Loucy (cell line): ENCODE data around the gene NCOR2.
A peak's percentile ranks its signal among the peaks of the same experiment; 100 is the strongest.

Experiments used
- H2AFZ ChIP-seq: fragments of 200-600 bp; sonication (generic); 2 replicates; pipeline ENCODE4 v1.6.0; 2016; ENCODE audit warnings: antibody characterized with exemption, mild to moderate bottlenecking, low read length, moderate library complexity
- H3F3A ChIP-seq: fragments of 200-600 bp; 2 replicates; pipeline ENCODE4 v1.6.0; 2016; ENCODE audit warnings: antibody characterized with exemption, low read depth, mild to moderate bottlenecking
- H3K27me3 ChIP-seq: fragments of 200-600 bp; sonication (generic); 2 replicates; pipeline ENCODE4 v1.6.1; 2014; ENCODE audit warnings: low read length, mild to moderate bottlenecking; ENCODE audit not compliant: insufficient read depth, poor library complexity, severe bottlenecking
- H3K36me3 ChIP-seq: fragments of 200-600 bp; sonication (generic); 2 replicates; pipeline ENCODE4 v1.6.1; 2016; ENCODE audit warnings: low read length; ENCODE audit not compliant: insufficient read depth
- H3K4me1 ChIP-seq: fragments of 200-600 bp; sonication (generic); 2 replicates; pipeline ENCODE4 v1.5.1; 2014; ENCODE audit warnings: low read length, mild to moderate bottlenecking; ENCODE audit not compliant: insufficient read depth, poor library complexity, severe bottlenecking
- H3K4me2 ChIP-seq: fragments of 200-600 bp; sonication (generic); 2 replicates; pipeline ENCODE4 v1.6.0; 2014; ENCODE audit warnings: antibody characterized with exemption, low read length, low read depth, mild to moderate bottlenecking; ENCODE audit not compliant: poor library complexity, severe bottlenecking
- H3K4me3 ChIP-seq: fragments of 200-600 bp; sonication (generic); 2 replicates; pipeline ENCODE4 v1.5.1; 2014; ENCODE audit warnings: low read length, mild to moderate bottlenecking, mixed read lengths; ENCODE audit not compliant: poor library complexity, severe bottlenecking
- H3K79me2 ChIP-seq: fragments of 200-600 bp; sonication (generic); 2 replicates; pipeline ENCODE4 v1.6.1; 2014; ENCODE audit warnings: low read length; ENCODE audit not compliant: insufficient read depth
- H3K9ac ChIP-seq: fragments of 200-600 bp; sonication (generic); 2 replicates; pipeline ENCODE4 v1.6.0; 2014; ENCODE audit warnings: mild to moderate bottlenecking, low read depth, low read length, moderate library complexity; ENCODE audit not compliant: poor library complexity, severe bottlenecking
- H3K9me2 ChIP-seq: fragments of 200-600 bp; sonication (generic); replicated peaks from 2 replicates; pipeline ENCODE4 v1.6.1; 2016; ENCODE audit warnings: low read depth, low read length, mixed read lengths
- H3K9me3 ChIP-seq: fragments of 200-600 bp; sonication (generic); 2 replicates; pipeline ENCODE4 v1.6.1; 2014; ENCODE audit warnings: mild to moderate bottlenecking, antibody characterized with exemption, low read length, low read depth; ENCODE audit not compliant: insufficient read depth
- H4K20me1 ChIP-seq: fragments of 200-600 bp; sonication (generic); 2 replicates; pipeline ENCODE4 v1.6.0; 2014; ENCODE audit warnings: antibody characterized with exemption, low read length, mild to moderate bottlenecking; ENCODE audit not compliant: insufficient read depth, poor library complexity, severe bottlenecking
- CTCF ChIP-seq: fragments of 200-600 bp; sonication (generic); conservative IDR thresholded peaks from 2 replicates; pipeline ENCODE4 v1.5.1; 2014; ENCODE audit warnings: mild to moderate bottlenecking, antibody characterized with exemption, low read length
- EZH2phosphoT487 ChIP-seq: fragments of 200-600 bp; IDR thresholded peaks from 2 replicates; pipeline ENCODE4 v1.6.1; 2018; ENCODE audit warnings: antibody characterized with exemption, mild to moderate bottlenecking, moderate library complexity, borderline replicate concordance

Gene NCOR2

GRCh38 chr12:124556896-124557501 is 10.4 kb downstream of the NCOR2 start:
- H3K79me2 ChIP-seq: peaks cover 98% of the 10 kb centered on the region
- no peaks in the 10 kb centered on the region for H3K36me3 ChIP-seq
- H3K4me3 ChIP-seq: no peak overlapping the region
- no peak overlapping the region for H2AFZ ChIP-seq
- H3K9me3 ChIP-seq: no peaks in the 10 kb centered on the region
- peaks cover 82% of the 10 kb centered on the region for H4K20me1 ChIP-seq
- H3K9me2 ChIP-seq: no peaks in the 10 kb centered on the region
- no peak overlapping the region for H3K9ac ChIP-seq
- H3K4me2 ChIP-seq: no peak overlapping the region
- H3K27me3 ChIP-seq: no peaks in the 10 kb centered on the region
- H3K4me1 ChIP-seq: peaks cover 28% of the 10 kb centered on the region
- no peak for TF ChIP-seq EZH2phosphoT487
- TF ChIP-seq CTCF: no peak
- H3F3A ChIP-seq: no peaks in the 10 kb centered on the region

- Histone ChIP-seq H2AFZ (no peak overlapping the region), H4K20me1 (peaks cover 81% of the 10 kb centered on the region), H3K27me3 (no peaks in the 10 kb centered on the region), H3K4me2 (no peak overlapping the region), H3K4me1 (peaks cover 35% of the 10 kb centered on the region), H3K9ac (no peak overlapping the region), H3K9me2 (no peaks in the 10 kb centered on the region), H3K79me2 (peaks cover 98% of the 10 kb centered on the region), H3F3A (no peaks in the 10 kb centered on the region), H3K4me3 (no peak overlapping the region), H3K36me3 (no peaks in the 10 kb centered on the region), H3K9me3 (no peaks in the 10 kb centered on the region)
- no peak for TF ChIP-seq CTCF
- TF ChIP-seq EZH2phosphoT487: no peak
These were observed 11.3 kb downstream of the NCOR2 start for GRCh38 chr12:124556074-124556466.

- Histone ChIP-seq H3K9ac (peak overlapping the region; percentile 36), H3K4me2 (peak overlapping the region; percentile 84)
These were observed 12.0 kb downstream of the NCOR2 start for GRCh38 chr12:124555168-124556073.

More at GRCh38 chr12:124555168-124556073, 12.0 kb downstream of the NCOR2 start:
- peak overlapping the region; percentile 52 for H3K4me3 ChIP-seq
- H3F3A ChIP-seq: no peaks in the 10 kb centered on the region
- H3K36me3 ChIP-seq: no peaks in the 10 kb centered on the region
- H3K9me2 ChIP-seq: no peaks in the 10 kb centered on the region
- peaks cover 42% of the 10 kb centered on the region for H3K4me1 ChIP-seq
- H4K20me1 ChIP-seq: peaks cover 83% of the 10 kb centered on the region
- peaks cover 98% of the 10 kb centered on the region for H3K79me2 ChIP-seq
- H3K9me3 ChIP-seq: no peaks in the 10 kb centered on the region
- H3K27me3 ChIP-seq: no peaks in the 10 kb centered on the region
- no peak overlapping the region for H2AFZ ChIP-seq
- TF ChIP-seq CTCF: no peak
- no peak for TF ChIP-seq EZH2phosphoT487
